ENCODE data around the gene ATF4.

Gene ATF4

GRCh38 chr22:39520226-39521105 lies at the start of gene ATF4:
Gene ATF4 (plus strand): TSS chr22:39520562. CDS start chr22:39521446, 884 bp downstream.
- no peak for TF ChIP-seq CTCF (IDR thresholded peaks at IDR 0.05; ENCODE audit: extremely low read depth, insufficient read depth, missing control alignments)
- in situ Hi-C loops (cut with MboI; ENCODE audit: low pct_unique_long_range_greater_than_20kb, low sequenced_read_pairs, unreplicated experiment) = no loop called here
- DNase-seq (ENCODE audit: low spot score) = peak; percentile 90

GRCh38 chr22:39471381-39472141 lies 48.8 kb upstream of the ATF4 start:
- DNase-seq (ENCODE audit: low spot score) = peak; percentile 70
- in situ Hi-C loops (cut with MboI; ENCODE audit: low pct_unique_long_range_greater_than_20kb, low sequenced_read_pairs, unreplicated experiment) = no loop called here
- TF ChIP-seq CTCF (IDR thresholded peaks at IDR 0.05; ENCODE audit: extremely low read depth, insufficient read depth, missing control alignments) = no peak

- DNase-seq (ENCODE audit: low spot score) = no peak
- in situ Hi-C loops (cut with MboI; ENCODE audit: low pct_unique_long_range_greater_than_20kb, low sequenced_read_pairs, unreplicated experiment) = no loop called here
- TF ChIP-seq CTCF (IDR thresholded peaks at IDR 0.05; ENCODE audit: extremely low read depth, insufficient read depth, missing control alignments) = no peak
Observed at GRCh38 chr22:39472570-39473556, 47.5 kb upstream of the ATF4 start.

GRCh38 chr22:39473851-39474250 lies 46.5 kb upstream of the ATF4 start:
- TF ChIP-seq CTCF (IDR thresholded peaks at IDR 0.05; ENCODE audit: extremely low read depth, insufficient read depth, missing control alignments) = no peak
- no peak for DNase-seq (ENCODE audit: low spot score)
- in situ Hi-C loops (cut with MboI; ENCODE audit: low pct_unique_long_range_greater_than_20kb, low sequenced_read_pairs, unreplicated experiment) = no loop called here

- in situ Hi-C loops (cut with MboI; ENCODE audit: low pct_unique_long_range_greater_than_20kb, low sequenced_read_pairs, unreplicated experiment) = no loop called here
- DNase-seq (ENCODE audit: low spot score) = no peak
- TF ChIP-seq CTCF (IDR thresholded peaks at IDR 0.05; ENCODE audit: extremely low read depth, insufficient read depth, missing control alignments) = no peak
Observed at GRCh38 chr22:39474351-39475111, 45.8 kb upstream of the ATF4 start.

All from GM13977 (cell line).